Omental fat pad (tissue), 4 donors: ENCODE results near the gene CD69. TPM values are rescaled to one million over a fixed set of nuclear protein-coding genes. Genes with fewer than 3 reads are reported as not detected.

Source experiments
- ATAC-seq: fragments of 150-250 bp; one replicate; pipeline ENCODE4 v1.9.1; 2016; ENCODE audit warnings: mild to moderate bottlenecking, moderate library complexity; ENCODE audit not compliant: low FRiP score
- DNase-seq: peaks from one replicate; pipeline ENCODE4 v3.0.0-alpha.2; 2019; ENCODE audit warnings: low spot score
- total RNA-seq, 4 donors: library from RNA; depleted of rRNA; stranded (reverse); fragments of >200 nt; gene quantifications; one replicate each; pipeline ENCODE4 v1.1.0, GENCODE V29; 2016
- TF ChIP-seq, protein P1 (sequence below), 3 donors: fragments of 450-650 bp; IDR thresholded peaks; one replicate each; pipeline ENCODE4 v1.5.1; 2016 to 2017; ENCODE audit warnings: antibody characterized with exemption in 3 of 3, mild to moderate bottlenecking in 3 of 3, moderate library complexity in 2 of 3

The CD69 gene
- total RNA-seq, 4 donors from 2014 or later: 10.0 to 36.3 (median 17.0) TPM

DNA sequence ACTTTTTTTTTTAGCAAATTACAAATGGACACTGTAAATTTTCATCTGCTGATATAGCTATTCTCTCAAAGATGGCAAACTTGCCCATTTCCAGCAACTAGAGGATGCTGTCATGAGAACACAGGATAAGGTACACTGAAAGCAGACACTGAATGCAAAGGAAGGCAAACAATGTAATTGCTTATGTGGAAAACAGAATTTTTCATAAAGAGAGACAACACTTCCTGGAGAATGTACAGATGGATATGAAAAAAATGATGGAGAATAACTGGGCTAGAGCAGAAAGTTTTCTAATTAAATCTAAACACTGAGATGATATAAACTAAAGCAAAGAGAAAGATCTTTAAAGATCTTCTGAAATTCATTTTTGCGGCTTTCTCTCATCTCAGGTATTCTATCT lies 581 bp downstream of the CD69 start:
- DNase-seq: no peak
- TF ChIP-seq, protein P1, sequence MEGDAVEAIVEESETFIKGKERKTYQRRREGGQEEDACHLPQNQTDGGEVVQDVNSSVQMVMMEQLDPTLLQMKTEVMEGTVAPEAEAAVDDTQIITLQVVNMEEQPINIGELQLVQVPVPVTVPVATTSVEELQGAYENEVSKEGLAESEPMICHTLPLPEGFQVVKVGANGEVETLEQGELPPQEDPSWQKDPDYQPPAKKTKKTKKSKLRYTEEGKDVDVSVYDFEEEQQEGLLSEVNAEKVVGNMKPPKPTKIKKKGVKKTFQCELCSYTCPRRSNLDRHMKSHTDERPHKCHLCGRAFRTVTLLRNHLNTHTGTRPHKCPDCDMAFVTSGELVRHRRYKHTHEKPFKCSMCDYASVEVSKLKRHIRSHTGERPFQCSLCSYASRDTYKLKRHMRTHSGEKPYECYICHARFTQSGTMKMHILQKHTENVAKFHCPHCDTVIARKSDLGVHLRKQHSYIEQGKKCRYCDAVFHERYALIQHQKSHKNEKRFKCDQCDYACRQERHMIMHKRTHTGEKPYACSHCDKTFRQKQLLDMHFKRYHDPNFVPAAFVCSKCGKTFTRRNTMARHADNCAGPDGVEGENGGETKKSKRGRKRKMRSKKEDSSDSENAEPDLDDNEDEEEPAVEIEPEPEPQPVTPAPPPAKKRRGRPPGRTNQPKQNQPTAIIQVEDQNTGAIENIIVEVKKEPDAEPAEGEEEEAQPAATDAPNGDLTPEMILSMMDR (IDR thresholded peaks at IDR 0.05): no peak
- ATAC-seq: no peak

DNA sequence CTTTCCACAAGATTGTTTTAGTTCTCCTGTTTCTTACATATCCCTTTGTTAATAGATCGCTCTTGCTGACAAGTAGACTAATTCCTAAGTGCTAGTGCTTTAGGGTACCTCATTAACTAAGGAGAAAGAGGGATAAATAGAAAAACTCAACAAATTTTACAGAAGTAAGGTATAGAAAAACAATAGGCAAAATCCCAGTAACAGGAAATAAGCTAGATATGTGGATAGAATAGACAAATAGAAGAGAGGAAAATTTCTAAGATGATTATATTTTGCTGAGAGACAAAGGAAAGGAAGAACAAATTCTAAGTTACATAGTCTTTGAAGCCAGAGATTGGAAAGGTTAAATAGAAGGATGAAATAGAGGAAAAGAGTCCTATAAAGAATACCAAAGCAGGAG lies 1.0 kb downstream of the CD69 start:
- ATAC-seq (no peak), DNase-seq (no peak)
- TF ChIP-seq, protein P1 (IDR thresholded peaks at IDR 0.05): no peak

DNA sequence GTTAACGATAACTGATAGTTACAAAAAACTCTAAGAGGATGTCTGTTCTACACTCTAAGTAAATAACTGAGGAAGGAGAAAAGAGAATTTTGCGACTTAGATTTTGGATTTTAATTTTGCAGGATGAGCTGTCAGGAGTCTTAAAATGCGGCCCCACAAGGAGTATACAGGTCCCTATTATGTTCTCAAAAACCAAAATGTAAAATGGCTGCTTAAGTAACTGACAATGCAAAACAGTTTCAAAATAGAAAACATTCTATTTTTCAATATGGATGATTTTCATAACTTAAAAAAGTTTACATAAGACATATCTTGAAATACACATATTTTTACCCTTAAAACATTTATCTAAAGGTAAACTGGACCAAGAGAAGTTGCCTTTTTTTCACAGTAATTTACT lies 2.6 kb downstream of the CD69 start:
- DNase-seq: no peak
- TF ChIP-seq, protein P1 (IDR thresholded peaks at IDR 0.05): no peak
- no peak for ATAC-seq

DNA sequence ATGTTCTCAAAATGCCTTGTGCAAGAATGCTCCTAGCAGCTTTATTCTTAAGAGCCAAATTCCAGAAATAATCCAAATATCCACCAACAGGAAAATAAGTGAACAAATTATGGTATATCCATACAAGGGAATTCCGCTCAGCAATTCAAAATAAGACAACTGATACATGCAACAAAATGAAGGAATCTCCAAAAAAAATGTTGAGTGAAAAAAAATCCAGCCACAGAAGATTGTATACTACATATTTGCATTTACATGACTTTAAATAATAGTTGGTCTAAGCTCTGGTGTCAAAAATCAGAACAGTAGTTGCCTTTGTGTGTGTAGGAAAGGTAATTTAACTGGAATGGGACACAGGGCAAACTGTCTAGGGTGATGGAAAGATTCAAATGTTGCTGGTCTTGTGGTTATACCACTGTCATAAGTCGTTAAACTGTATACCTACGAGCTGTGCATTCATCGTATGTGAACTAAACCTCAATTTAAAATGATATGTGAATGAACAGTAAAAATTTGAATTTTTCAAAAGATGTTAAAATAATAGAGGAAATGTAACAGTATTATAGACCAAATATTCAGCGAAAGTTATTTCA lies 3.2 kb downstream of the CD69 start:
- TF ChIP-seq, protein P1 (IDR thresholded peaks at IDR 0.05): no peak
- ATAC-seq (no peak), DNase-seq (no peak)

DNA sequence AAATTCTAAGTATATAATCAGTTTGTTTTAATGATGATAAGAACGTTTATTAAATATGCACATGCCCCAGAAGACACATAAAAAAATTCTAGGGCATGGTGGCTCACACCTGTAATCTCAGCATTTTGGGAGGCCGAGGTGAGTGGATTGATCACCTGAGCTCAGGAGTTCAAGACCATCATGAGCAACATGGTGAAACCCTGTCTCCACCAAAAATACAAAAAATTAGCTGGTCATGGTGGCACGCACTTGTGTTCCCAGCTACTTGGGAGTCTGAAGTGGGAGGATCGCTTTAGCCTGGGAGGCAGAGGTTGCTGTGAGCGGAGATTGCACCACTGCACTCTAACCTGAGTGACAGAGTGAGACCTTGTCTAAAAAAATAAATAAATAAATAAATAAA lies 4.0 kb downstream of the CD69 start:
- DNase-seq (no peak), ATAC-seq (no peak)
- TF ChIP-seq, protein P1 (IDR thresholded peaks at IDR 0.05): no peak

DNA sequence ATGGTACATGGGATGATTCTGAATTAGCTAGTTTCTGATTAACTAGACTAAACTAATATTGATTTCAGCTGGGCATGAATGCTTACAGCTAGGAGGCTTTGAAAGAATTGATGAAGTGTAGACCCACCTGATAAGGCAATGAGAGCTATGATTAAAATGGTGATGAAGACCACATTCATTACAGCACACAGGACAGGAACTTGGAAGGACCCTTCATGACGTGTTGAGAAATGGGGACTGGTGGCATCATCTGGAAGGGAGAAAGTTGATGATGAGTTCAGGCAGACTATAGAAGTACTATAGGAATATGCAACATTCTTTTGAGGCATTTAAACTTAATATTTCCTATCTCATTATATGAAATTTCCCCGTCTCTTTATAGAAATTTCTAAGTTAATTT lies 4.5 kb downstream of the CD69 start:
- no peak for DNase-seq
- TF ChIP-seq, protein P1 (IDR thresholded peaks at IDR 0.05): no peak
- no peak for ATAC-seq

- ATAC-seq (no peak), DNase-seq (no peak)
- TF ChIP-seq, protein P1 (IDR thresholded peaks at IDR 0.05): no peak
Observed at GRCh38 chr12:9755567-9755966, 5.1 kb downstream of the CD69 start.
